Neural cell (in vitro differentiated cells): ENCODE measurements around the gene SETX.

Experiments
- CTCF ChIP-seq: fragments of 450-650 bp; IDR thresholded peaks from 2 replicates; pipeline ENCODE4 v1.5.1; 2014; ENCODE audit warnings: antibody characterized with exemption, mild to moderate bottlenecking, moderate library complexity; ENCODE audit not compliant: poor library complexity, severe bottlenecking
- EZH2 ChIP-seq: fragments of 200-600, 300-800 bp; shearing (Covaris generic), sonication (generic); IDR thresholded peaks from 2 replicates; pipeline ENCODE4 v1.6.1; 2014; ENCODE audit warnings: antibody characterized with exemption, low read length, borderline replicate concordance, mild to moderate bottlenecking; ENCODE audit not compliant: insufficient read depth, poor library complexity, severe bottlenecking
- POLR2AphosphoS5 ChIP-seq: IDR thresholded peaks from 2 replicates; pipeline ENCODE4 v1.6.1; 2012
- REST ChIP-seq: IDR thresholded peaks from 2 replicates; pipeline ENCODE4 v1.6.1; 2012; ENCODE audit warnings: borderline replicate concordance
- SMC3 ChIP-seq: fragments of 450-650 bp; conservative IDR thresholded peaks from 2 replicates; pipeline ENCODE4 v1.6.1; 2014; ENCODE audit warnings: antibody characterized with exemption, mild to moderate bottlenecking, moderate library complexity; ENCODE audit not compliant: poor library complexity
- TAF1 ChIP-seq: IDR thresholded peaks from 2 replicates; pipeline ENCODE4 v1.6.1; 2012; ENCODE audit warnings: low read depth

- no peak for TF ChIP-seq REST
- no peak for TF ChIP-seq CTCF
- no peak for TF ChIP-seq SMC3
- no peak for TF ChIP-seq TAF1
- TF ChIP-seq POLR2AphosphoS5, result no peak
- no peak for TF ChIP-seq EZH2
Observed at GRCh38 chr9:132241483-132241839, 113.3 kb downstream of the SETX start.
